SK-N-SH treated with all-trans-retinoic acid at 6 μM for 48 hours (cell line): ENCODE results near the gene AGT.

Experiments used
- BACH2 ChIP-seq: fragments of 250-450 bp; sonication (Bioruptor Pico); IDR thresholded peaks from 2 replicates; pipeline ENCODE4 v1.9.0; 2021; ENCODE audit warnings: mild to moderate bottlenecking, borderline replicate concordance
- ISL1 ChIP-seq: fragments of 250-450 bp; sonication (Bioruptor Pico); IDR thresholded peaks from 2 replicates; pipeline ENCODE4 v2.1.2; 2022; ENCODE audit warnings: mild to moderate bottlenecking, moderate library complexity
- PPARA ChIP-seq: fragments of 250-450 bp; sonication (Bioruptor Pico); IDR thresholded peaks from 2 replicates; pipeline ENCODE4 v1.5.0; 2020; ENCODE audit warnings: mild to moderate bottlenecking, borderline replicate concordance
- ZFP3 ChIP-seq: fragments of 250-450 bp; sonication (Bioruptor Pico); IDR thresholded peaks from 2 replicates; pipeline ENCODE4 v1.5.0; 2020; ENCODE audit warnings: mild to moderate bottlenecking, moderate library complexity

DNA sequence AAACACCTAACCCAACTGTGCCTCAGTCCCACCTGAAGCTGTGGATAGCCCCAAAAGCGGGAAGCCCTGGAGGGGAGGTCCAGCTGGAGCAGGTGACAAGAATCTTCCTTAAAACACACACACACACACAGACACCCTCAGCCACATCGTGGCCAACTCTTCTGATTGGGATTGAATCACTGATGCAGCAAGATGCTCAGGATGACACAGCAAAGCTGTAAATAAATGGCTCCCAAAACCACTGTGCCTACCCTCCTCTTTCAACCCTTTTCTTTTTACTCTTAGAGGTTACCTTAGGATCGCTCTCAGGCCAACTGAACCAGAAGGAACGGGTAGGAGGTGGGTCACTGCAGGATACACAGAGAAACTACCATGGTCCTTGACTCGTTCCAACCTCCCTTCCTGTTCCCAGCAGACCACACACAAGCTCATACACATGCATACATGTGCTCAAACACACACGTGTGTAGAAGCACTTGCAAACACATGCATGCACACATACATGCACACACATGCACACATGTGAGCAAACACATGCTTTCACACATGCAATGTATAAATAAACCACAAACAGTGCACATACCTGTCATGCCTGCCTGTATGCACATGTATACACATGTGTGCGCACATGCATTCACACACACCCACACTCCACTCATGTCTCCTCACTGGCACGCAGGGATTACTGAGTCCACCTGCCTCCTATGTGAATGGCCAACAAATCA, 47.7 kb upstream of the AGT start:
- TF ChIP-seq PPARA (CRISPR knock-in tag) (no peak), BACH2 (CRISPR knock-in tag) (no peak), ZFP3 (CRISPR knock-in tag) (no peak), ISL1 (CRISPR knock-in tag) (no peak)
